ENCODE measurements around the gene BROX.

- TF ChIP-seq, protein P1, sequence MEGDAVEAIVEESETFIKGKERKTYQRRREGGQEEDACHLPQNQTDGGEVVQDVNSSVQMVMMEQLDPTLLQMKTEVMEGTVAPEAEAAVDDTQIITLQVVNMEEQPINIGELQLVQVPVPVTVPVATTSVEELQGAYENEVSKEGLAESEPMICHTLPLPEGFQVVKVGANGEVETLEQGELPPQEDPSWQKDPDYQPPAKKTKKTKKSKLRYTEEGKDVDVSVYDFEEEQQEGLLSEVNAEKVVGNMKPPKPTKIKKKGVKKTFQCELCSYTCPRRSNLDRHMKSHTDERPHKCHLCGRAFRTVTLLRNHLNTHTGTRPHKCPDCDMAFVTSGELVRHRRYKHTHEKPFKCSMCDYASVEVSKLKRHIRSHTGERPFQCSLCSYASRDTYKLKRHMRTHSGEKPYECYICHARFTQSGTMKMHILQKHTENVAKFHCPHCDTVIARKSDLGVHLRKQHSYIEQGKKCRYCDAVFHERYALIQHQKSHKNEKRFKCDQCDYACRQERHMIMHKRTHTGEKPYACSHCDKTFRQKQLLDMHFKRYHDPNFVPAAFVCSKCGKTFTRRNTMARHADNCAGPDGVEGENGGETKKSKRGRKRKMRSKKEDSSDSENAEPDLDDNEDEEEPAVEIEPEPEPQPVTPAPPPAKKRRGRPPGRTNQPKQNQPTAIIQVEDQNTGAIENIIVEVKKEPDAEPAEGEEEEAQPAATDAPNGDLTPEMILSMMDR (IDR thresholded peaks at IDR 0.05): no peak
- no peak for TF ChIP-seq EP300 (IDR thresholded peaks at IDR 0.05)
These were observed 42.3 kb upstream of the BROX start for GRCh38 chr1:222670110-222670509.

Measured in esophagus muscularis mucosa (tissue), 3 donors.